Measurements from ENCODE around the gene TTC27. TPM values are rescaled to one million over a fixed set of nuclear protein-coding genes. Genes with fewer than 3 reads are reported as not detected.

Gene TTC27
- polyA plus RNA-seq, 3 donors: 4.0 to 4.8 (median 4.4) TPM

DNA sequence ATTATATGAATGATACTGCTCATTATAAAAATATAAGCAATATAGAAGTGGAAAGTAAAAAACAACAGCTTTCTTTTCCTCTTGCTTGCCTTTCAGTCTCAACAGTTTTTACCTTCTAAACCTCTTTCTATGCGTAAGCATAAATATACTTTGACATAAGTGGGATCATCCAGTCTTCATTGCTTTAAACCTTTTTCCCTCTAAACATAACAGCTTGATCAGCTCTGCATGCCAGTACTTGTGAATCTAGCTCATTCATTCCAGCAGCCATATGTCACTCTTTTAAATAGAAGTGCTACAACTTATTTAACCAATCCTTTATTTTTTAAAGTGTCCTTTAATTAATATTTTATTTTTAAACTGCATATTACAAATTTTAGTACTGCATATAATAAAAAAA is 88.1 kb downstream of the TTC27 start:
- Histone ChIP-seq H3K4me3 (replicated peaks in 1 of 3; ENCODE audit: low read depth in 2 of 3, low read length in 3 of 3) (no peak overlapping the region), H3K4me1 (ENCODE audit: control insufficient read depth in 1 of 2, insufficient read depth in 2 of 2, low read length in 2 of 2) (peaks cover 0 to 7% of the 10 kb centered on the region in 2 donors), H3K9me3 (replicated peaks in 1 of 2; ENCODE audit: control insufficient read depth in 1 of 2, insufficient read depth in 1 of 2, low read length in 2 of 2) (no peaks in the 10 kb centered on the region), H3K27ac (ENCODE audit: low read depth in 1 of 2, low read length in 2 of 2) (no peak overlapping the region), H3K36me3 (replicated peaks in 1 of 2; ENCODE audit: control insufficient read depth in 1 of 2, insufficient read depth in 2 of 2, low read length in 2 of 2) (no peaks in the 10 kb centered on the region), H3K4me2 (replicated peaks; ENCODE audit: extremely low read depth, low read length, poor library complexity, severe bottlenecking) (no peak overlapping the region), H3K9ac (ENCODE audit: insufficient read depth, low read length, poor library complexity, severe bottlenecking) (no peak overlapping the region), H3K27me3 (ENCODE audit: control insufficient read depth in 2 of 2, insufficient read depth in 2 of 2, low read length in 2 of 2) (no peaks in the 10 kb centered on the region), H3K79me2 (ENCODE audit: insufficient read depth, low read length) (no peaks in the 10 kb centered on the region), H2AFZ (ENCODE audit: insufficient read depth, low read depth, low read length, poor library complexity, severe bottlenecking) (no peak overlapping the region), H4K20me1 (ENCODE audit: insufficient read depth, low read length) (no peaks in the 10 kb centered on the region)
- H3K4me1 Mint-ChIP-seq: peaks cover 9% of the 10 kb centered on the region
- H3K27ac Mint-ChIP-seq: no peak overlapping the region
- H3K9me3 Mint-ChIP-seq: peaks cover 0 to 5% (median 2%) of the 10 kb centered on the region in 7 donors
- intact Hi-C loops (cut with micrococcal nuclease): no loop called here
- no peak for DNase-seq
- H3K4me3 Mint-ChIP-seq: no peak overlapping the region
- TF ChIP-seq, protein P1, sequence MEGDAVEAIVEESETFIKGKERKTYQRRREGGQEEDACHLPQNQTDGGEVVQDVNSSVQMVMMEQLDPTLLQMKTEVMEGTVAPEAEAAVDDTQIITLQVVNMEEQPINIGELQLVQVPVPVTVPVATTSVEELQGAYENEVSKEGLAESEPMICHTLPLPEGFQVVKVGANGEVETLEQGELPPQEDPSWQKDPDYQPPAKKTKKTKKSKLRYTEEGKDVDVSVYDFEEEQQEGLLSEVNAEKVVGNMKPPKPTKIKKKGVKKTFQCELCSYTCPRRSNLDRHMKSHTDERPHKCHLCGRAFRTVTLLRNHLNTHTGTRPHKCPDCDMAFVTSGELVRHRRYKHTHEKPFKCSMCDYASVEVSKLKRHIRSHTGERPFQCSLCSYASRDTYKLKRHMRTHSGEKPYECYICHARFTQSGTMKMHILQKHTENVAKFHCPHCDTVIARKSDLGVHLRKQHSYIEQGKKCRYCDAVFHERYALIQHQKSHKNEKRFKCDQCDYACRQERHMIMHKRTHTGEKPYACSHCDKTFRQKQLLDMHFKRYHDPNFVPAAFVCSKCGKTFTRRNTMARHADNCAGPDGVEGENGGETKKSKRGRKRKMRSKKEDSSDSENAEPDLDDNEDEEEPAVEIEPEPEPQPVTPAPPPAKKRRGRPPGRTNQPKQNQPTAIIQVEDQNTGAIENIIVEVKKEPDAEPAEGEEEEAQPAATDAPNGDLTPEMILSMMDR (IDR thresholded peaks at IDR 0.05): no peak
- peaks cover 18 to 22% of the 10 kb centered on the region in 2 donors for H3K36me3 Mint-ChIP-seq
- no CpG with 5 or more reads among the region's 1 CpG for WGBS (ENCODE audit: insufficient coverage)
- H3K27me3 Mint-ChIP-seq (ENCODE audit: low read depth in 3 of 3): no peaks in the 10 kb centered on the region

DNA sequence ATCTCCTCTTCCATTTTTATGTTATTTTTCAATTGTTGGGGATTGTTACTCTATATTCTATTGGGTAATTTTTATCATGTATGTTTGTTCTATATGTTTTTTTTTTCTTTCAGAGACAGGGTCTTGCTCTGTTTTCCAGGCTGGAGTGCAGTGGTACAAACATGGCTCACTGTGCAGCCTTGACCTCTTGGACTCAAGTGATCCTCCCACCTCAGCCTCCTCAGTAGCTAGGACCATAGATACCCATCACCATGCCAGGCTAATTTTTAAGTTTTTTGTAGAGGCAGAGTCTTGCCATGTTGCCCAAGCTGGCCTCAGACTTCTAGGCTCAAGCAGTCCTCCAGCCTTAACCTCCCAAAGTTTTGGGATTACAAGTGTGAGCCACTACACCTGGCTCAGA is 88.7 kb downstream of the TTC27 start:
- Histone ChIP-seq H3K36me3 (replicated peaks in 1 of 2; ENCODE audit: control insufficient read depth in 1 of 2, insufficient read depth in 2 of 2, low read length in 2 of 2) (peaks cover 0 to under 1% of the 10 kb centered on the region in 2 donors), H3K9ac (ENCODE audit: insufficient read depth, low read length, poor library complexity, severe bottlenecking) (no peak overlapping the region), H3K4me2 (replicated peaks; ENCODE audit: extremely low read depth, low read length, poor library complexity, severe bottlenecking) (no peak overlapping the region), H3K4me3 (replicated peaks in 1 of 3; ENCODE audit: low read depth in 2 of 3, low read length in 3 of 3) (no peak overlapping the region), H3K27ac (ENCODE audit: low read depth in 1 of 2, low read length in 2 of 2) (no peak overlapping the region), H3K4me1 (ENCODE audit: control insufficient read depth in 1 of 2, insufficient read depth in 2 of 2, low read length in 2 of 2) (peaks cover 0 to under 1% of the 10 kb centered on the region in 2 donors), H2AFZ (ENCODE audit: insufficient read depth, low read depth, low read length, poor library complexity, severe bottlenecking) (no peak overlapping the region), H4K20me1 (ENCODE audit: insufficient read depth, low read length) (no peaks in the 10 kb centered on the region), H3K27me3 (ENCODE audit: control insufficient read depth in 2 of 2, insufficient read depth in 2 of 2, low read length in 2 of 2) (no peaks in the 10 kb centered on the region), H3K9me3 (replicated peaks in 1 of 2; ENCODE audit: control insufficient read depth in 1 of 2, insufficient read depth in 1 of 2, low read length in 2 of 2) (no peaks in the 10 kb centered on the region), H3K79me2 (ENCODE audit: insufficient read depth, low read length) (no peaks in the 10 kb centered on the region)
- Mint-ChIP-seq H3K36me3 (peaks cover 18 to 22% of the 10 kb centered on the region in 2 donors), H3K4me3 (no peak overlapping the region), H3K27me3 (ENCODE audit: low read depth in 3 of 3) (peaks cover 0 to 2% (median 0%) of the 10 kb centered on the region in 3 donors), H3K4me1 (peaks cover 6% of the 10 kb centered on the region), H3K9me3 (peaks cover 0 to 5% (median 2%) of the 10 kb centered on the region in 7 donors), H3K27ac (no peak overlapping the region)
- intact Hi-C loops (cut with micrococcal nuclease): no loop called here
- TF ChIP-seq, protein P1 (IDR thresholded peaks at IDR 0.05): no peak
- DNase-seq: no peak
